Stomach (tissue), 9 donors: ENCODE measurements around the gene TCL1B. TPM values are rescaled to one million over a fixed set of nuclear protein-coding genes. Genes with fewer than 3 reads are reported as not detected.

Source experiments
- DNase-seq, 2 donors: peaks; one replicate each; pipeline versions ENCODE4 v3.0.0 to v3.0.0-alpha.2; 2013 to 2019
- H3K27ac ChIP-seq, 5 donors: fragments of 200-600 bp in 4 of 5; sonication (generic) in 4 of 5; one replicate each; pipeline ENCODE4 v1.5.1; 2013 to 2019; ENCODE audit warnings: mild to moderate bottlenecking in 1 of 5, moderate library complexity in 1 of 5
- H3K27me3 ChIP-seq, 3 donors: fragments of 200-600 bp; sonication (generic); one replicate each; pipeline ENCODE4 v1.5.1; 2017 to 2019; ENCODE audit warnings: mixed run types in 1 of 3
- H3K36me3 ChIP-seq, 4 donors: fragments of 200-600 bp; sonication (generic); 1 replicate in 3 of 4; 2 replicates in 1 of 4; pipeline ENCODE4 v1.5.1; 2016 to 2019
- H3K4me1 ChIP-seq, 4 donors: fragments of 200-600 bp; sonication (generic); one replicate each; pipeline ENCODE4 v1.5.1; 2016 to 2019
- H3K4me3 ChIP-seq, 4 donors: fragments of 200-600 bp; sonication (generic) in 3 of 4; one replicate each; pipeline ENCODE4 v1.5.1; 2016 to 2019; ENCODE audit warnings: mild to moderate bottlenecking in 1 of 4
- H3K9me3 ChIP-seq, 4 donors: fragments of 200-600 bp; sonication (generic); one replicate each; pipeline ENCODE4 v1.5.1; 2016 to 2019
- EP300 ChIP-seq: sonication (generic); formaldehyde crosslinking; IDR thresholded peaks from one replicate; pipeline ENCODE4 v1.6.1; 2017; ENCODE audit warnings: antibody characterized with exemption
- POLR2A ChIP-seq, 4 donors: fragments of 450-650 bp; IDR thresholded peaks; one replicate each; pipeline ENCODE4 v1.6.1; 2016; ENCODE audit warnings: antibody characterized with exemption in 4 of 4, control low read depth in 2 of 4, mild to moderate bottlenecking in 1 of 4, moderate library complexity in 1 of 4
- POLR2AphosphoS5 ChIP-seq, 3 donors: sonication (generic); formaldehyde crosslinking; IDR thresholded peaks; one replicate each; pipeline ENCODE4 v1.6.1; 2016; ENCODE audit warnings: antibody characterized with exemption in 3 of 3
- WGBS, 5 donors: extraction: QIAGEN DNeasy Blood & Tissue Kit in 3 of 5; methylation state at CpG; one replicate each; pipeline versions ENCODE4 v1.1.5 to v1.1.7; 2013 to 2018; 5-methylcytosine and 5-hydroxymethylcytosine counted together
- intact Hi-C: fragments of 100-400 bp; cut with DNase I; formaldehyde crosslinking; loops from one replicate; pipeline ENCODE4 v1.15.1; 2023; ENCODE audit warnings: low total_unique reads
- polyA plus RNA-seq, 3 donors: library from polyadenylated mRNA; stranded (reverse); fragments of 200-250 nt; gene quantifications; one replicate each; pipeline ENCODE4 v1.2.3, GENCODE V29; 2013
- total RNA-seq, 5 donors: library from RNA; depleted of rRNA; stranded (reverse); fragments of >200 nt; gene quantifications; one replicate each; pipeline versions ENCODE4 v1.1.0 to v1.2.3, GENCODE V29; 2014 to 2016
- TF ChIP-seq, protein P1 (sequence below), 7 experiments: fragments of 450-650 bp in 4 of 7; fragments of 200-600 bp in 3 of 7; sonication (generic) in 3 of 7; IDR thresholded peaks; one replicate each; pipeline ENCODE4 v1.5.1; 2016 to 2019; ENCODE audit warnings: antibody characterized with exemption in 7 of 7, control low read depth in 2 of 7, mild to moderate bottlenecking in 1 of 7
- donor health status: healthy with polysubstance abuse.
- donor health status: Bipolar disorder and iron deficiency.
- donor health status: healthy.

Gene TCL1B
- total and polyA plus RNA-seq, 8 donors, result 0.37 TPM; not detected in 7

DNA sequence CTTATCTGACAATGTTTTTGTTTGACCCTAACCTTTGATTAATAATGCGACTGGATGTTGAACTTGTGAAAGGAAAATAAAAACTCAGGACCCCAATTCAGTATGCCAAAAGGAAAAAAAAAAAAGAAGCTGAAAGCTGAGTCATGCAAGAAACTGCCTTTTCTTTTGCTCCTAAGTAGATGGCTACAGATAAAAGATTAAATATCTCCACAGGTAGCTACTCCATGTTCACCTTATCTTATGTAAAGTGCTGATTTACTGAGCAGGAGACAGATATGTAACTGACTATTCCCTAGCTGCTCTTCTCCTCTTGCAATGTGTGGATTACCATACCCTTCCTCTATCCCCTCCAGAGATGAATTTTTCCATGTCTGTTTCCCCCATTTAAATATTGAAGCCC lies 30.8 kb upstream of the TCL1B start:
- WGBS, 5 donors, result 36 to 42% (median 39%) methylated on average over 1 of the region's 1 CpG

DNA sequence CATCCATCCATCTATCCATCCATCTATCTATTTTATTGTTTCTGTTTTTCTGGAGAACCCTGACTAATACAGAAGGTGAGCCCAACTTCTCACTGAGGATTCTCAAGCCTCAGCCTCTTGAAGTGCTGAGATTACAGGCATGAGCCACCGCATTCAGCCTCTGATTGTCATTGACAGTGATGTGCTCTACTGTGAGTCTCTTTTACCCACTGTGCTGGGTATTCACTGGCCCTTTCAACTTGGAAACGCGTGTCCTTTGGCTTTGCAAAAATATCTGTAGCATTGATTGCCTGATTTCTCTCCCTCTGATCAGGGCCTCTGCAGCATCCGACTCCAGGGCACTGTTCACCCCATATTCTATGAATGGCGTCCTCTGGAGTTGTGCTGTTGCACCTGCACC lies 29.6 kb upstream of the TCL1B start:
- no peak for TF ChIP-seq EP300
- TF ChIP-seq POLR2AphosphoS5 (IDR thresholded peaks at IDR 0.05), result no peak
- TF ChIP-seq, protein P1, sequence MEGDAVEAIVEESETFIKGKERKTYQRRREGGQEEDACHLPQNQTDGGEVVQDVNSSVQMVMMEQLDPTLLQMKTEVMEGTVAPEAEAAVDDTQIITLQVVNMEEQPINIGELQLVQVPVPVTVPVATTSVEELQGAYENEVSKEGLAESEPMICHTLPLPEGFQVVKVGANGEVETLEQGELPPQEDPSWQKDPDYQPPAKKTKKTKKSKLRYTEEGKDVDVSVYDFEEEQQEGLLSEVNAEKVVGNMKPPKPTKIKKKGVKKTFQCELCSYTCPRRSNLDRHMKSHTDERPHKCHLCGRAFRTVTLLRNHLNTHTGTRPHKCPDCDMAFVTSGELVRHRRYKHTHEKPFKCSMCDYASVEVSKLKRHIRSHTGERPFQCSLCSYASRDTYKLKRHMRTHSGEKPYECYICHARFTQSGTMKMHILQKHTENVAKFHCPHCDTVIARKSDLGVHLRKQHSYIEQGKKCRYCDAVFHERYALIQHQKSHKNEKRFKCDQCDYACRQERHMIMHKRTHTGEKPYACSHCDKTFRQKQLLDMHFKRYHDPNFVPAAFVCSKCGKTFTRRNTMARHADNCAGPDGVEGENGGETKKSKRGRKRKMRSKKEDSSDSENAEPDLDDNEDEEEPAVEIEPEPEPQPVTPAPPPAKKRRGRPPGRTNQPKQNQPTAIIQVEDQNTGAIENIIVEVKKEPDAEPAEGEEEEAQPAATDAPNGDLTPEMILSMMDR (IDR thresholded peaks at IDR 0.05), result no peak
- no peak for TF ChIP-seq POLR2A (IDR thresholded peaks at IDR 0.05)
- Histone ChIP-seq H3K4me1 (peaks cover 0 to 5% (median 0%) of the 10 kb centered on the region in 4 donors), H3K27ac (no peak overlapping the region), H3K4me3 (no peak overlapping the region), H3K36me3 (no peaks in the 10 kb centered on the region), H3K27me3 (peaks cover 0 to 34% (median 0%) of the 10 kb centered on the region in 3 donors), H3K9me3 (no peaks in the 10 kb centered on the region)
- no peak for DNase-seq
- 80 to 86% (median 84%) methylated on average over 5 of the region's 5 CpGs for WGBS, 5 donors
- intact Hi-C loops, result no loop called here

More for the DNA sequence above, 30.8 kb upstream of the TCL1B start:
- Histone ChIP-seq H3K36me3 (no peaks in the 10 kb centered on the region), H3K9me3 (no peaks in the 10 kb centered on the region), H3K27me3 (peaks cover 0 to 25% (median 0%) of the 10 kb centered on the region in 3 donors), H3K27ac (no peak overlapping the region), H3K4me3 (no peak overlapping the region), H3K4me1 (peaks cover 0 to 5% (median 0%) of the 10 kb centered on the region in 4 donors)
- intact Hi-C loops, result no loop called here
- no peak for TF ChIP-seq POLR2AphosphoS5 (IDR thresholded peaks at IDR 0.05)
- TF ChIP-seq EP300, result no peak
- TF ChIP-seq POLR2A (IDR thresholded peaks at IDR 0.05), result no peak
- TF ChIP-seq, protein P1 (IDR thresholded peaks at IDR 0.05), result no peak
- DNase-seq, result no peak

DNA sequence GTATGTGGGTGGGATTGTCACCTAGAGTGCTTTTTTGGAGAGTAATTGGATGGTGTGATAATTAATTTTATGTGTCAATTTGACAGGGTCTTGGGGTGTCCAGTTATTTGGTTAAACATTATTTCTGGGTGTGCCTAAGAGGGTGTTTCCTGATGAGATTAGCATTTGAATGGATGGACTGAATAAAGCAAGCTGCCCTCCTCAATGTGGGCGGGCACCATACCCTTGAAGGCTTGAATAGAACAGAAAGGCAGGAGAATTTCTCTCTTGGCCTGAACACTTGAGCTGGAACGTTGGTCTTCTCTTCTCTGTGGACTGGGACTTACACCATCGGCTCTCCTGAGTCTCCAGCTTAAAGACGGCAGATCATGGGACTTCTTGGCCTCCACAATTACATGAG lies 28.8 kb upstream of the TCL1B start:
- intact Hi-C loops, result no loop called here
- no peak overlapping the region for H3K27ac ChIP-seq
- H3K4me1 ChIP-seq, result peaks cover 0 to 7% (median 1%) of the 10 kb centered on the region in 4 donors
- no peak for DNase-seq
- peaks cover 0 to 34% (median 0%) of the 10 kb centered on the region in 3 donors for H3K27me3 ChIP-seq
- 65 to 83% (median 76%) methylated on average over 4 of the region's 4 CpGs for WGBS, 5 donors
- no peak overlapping the region for H3K4me3 ChIP-seq
- H3K9me3 ChIP-seq, result no peaks in the 10 kb centered on the region
- TF ChIP-seq POLR2A (IDR thresholded peaks at IDR 0.05) (no peak), POLR2AphosphoS5 (IDR thresholded peaks at IDR 0.05) (no peak), EP300 (no peak)
- TF ChIP-seq, protein P1 (IDR thresholded peaks at IDR 0.05), result no peak
- no peaks in the 10 kb centered on the region for H3K36me3 ChIP-seq

DNA sequence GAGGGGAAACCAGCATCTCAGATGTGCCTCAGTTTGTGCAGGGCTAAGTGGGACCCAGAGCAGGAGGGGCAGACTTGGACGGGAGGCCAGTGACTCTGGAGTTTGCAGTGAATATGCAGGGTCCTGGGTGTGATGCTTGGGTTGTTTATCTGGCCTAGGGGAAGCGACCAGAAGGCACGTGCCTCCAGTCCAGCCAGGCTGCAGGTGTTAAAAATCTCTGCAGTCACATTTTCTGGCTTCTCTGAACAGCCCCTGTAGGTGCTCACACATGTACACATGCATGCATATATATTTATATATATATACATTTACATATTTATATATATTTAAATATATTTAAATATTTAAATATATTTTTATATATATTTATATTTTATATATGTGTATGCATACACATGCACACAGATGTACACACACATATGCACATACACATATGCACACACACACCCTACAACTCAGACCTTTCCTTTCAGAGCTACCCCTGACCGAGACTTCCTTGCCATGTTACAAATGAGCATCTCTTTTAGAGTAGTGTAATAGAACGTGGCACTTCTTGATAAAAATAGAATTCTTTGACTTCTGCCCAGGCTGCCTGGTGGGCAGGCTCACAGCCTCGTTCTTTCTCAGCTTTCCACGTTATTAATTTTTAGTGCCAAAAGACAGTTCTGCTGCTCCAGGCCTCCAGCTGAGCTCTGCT lies 26.8 kb upstream of the TCL1B start:
- Histone ChIP-seq H3K27me3 (peaks cover 0 to 34% (median 0%) of the 10 kb centered on the region in 3 donors), H3K4me1 (peaks cover 0 to 22% (median 10%) of the 10 kb centered on the region in 4 donors), H3K36me3 (no peaks in the 10 kb centered on the region), H3K9me3 (no peaks in the 10 kb centered on the region), H3K27ac (no peak overlapping the region), H3K4me3 (no peak overlapping the region)
- TF ChIP-seq POLR2AphosphoS5 (IDR thresholded peaks at IDR 0.05), result no peak
- TF ChIP-seq, protein P1 (IDR thresholded peaks at IDR 0.05), result no peak
- TF ChIP-seq POLR2A (IDR thresholded peaks at IDR 0.05), result no peak
- no peak for TF ChIP-seq EP300
- no peak for DNase-seq
- intact Hi-C loops, result no loop called here
- WGBS, 5 donors, result 56 to 63% (median 60%) methylated on average over 7 of the region's 7 CpGs
